Measurements from ENCODE around the gene MEGF8. TPM values are rescaled to one million over a fixed set of nuclear protein-coding genes. Genes with fewer than 3 reads are reported as not detected.

The MEGF8 gene
- polyA plus RNA-seq, 1 donor from 2014 or later, result 21.5 TPM

- H3K4me2 ChIP-seq (ENCODE audit: low read length), result no peak overlapping the region
- H3F3A ChIP-seq (ENCODE audit: insufficient read depth, low read length, poor library complexity, severe bottlenecking), result no peaks in the 10 kb centered on the region
- H3K9ac ChIP-seq (ENCODE audit: low read length), result no peak overlapping the region
- TF ChIP-seq MXI1 (conservative IDR thresholded peaks at IDR 0.05; ENCODE audit: poor library complexity, severe bottlenecking), result no peak
- TF ChIP-seq REST (IDR thresholded peaks at IDR 0.05; ENCODE audit: borderline replicate concordance), result no peak
- TF ChIP-seq TAF1 (IDR thresholded peaks at IDR 0.05; ENCODE audit: low read depth), result no peak
- no peak for TF ChIP-seq EP300 (conservative IDR thresholded peaks at IDR 0.05; ENCODE audit: poor library complexity, severe bottlenecking)
- H4K20me1 ChIP-seq (ENCODE audit: insufficient read depth), result peaks cover 14% of the 10 kb centered on the region
- no peaks in the 10 kb centered on the region for H3K9me2 ChIP-seq (ENCODE audit: insufficient read depth, low read length)
- H3K36me3 ChIP-seq (ENCODE audit: insufficient read depth, low read length), result peaks cover 6% of the 10 kb centered on the region
- H2AFZ ChIP-seq (ENCODE audit: low read depth, low read length), result no peak overlapping the region
- peaks cover under 1% of the 10 kb centered on the region for H3K79me2 ChIP-seq (replicated peaks; ENCODE audit: insufficient read depth, low read length)
- H3K9me3 ChIP-seq (ENCODE audit: low read length), result no peaks in the 10 kb centered on the region
- H3K27ac ChIP-seq (ENCODE audit: low read length), result no peak overlapping the region
- no peaks in the 10 kb centered on the region for H3K27me3 ChIP-seq (ENCODE audit: insufficient read depth, low read depth, low read length)
- no peak overlapping the region for H3K4me3 ChIP-seq (ENCODE audit: low read length)
These were observed 30.8 kb upstream of the MEGF8 start for GRCh38 chr19:42294471-42295137.

GRCh38 chr19:42295342-42295741 lies 30.1 kb upstream of the MEGF8 start:
- Histone ChIP-seq H3K4me3 (ENCODE audit: low read length) (no peak overlapping the region), H4K20me1 (ENCODE audit: insufficient read depth) (peaks cover 14% of the 10 kb centered on the region), H2AFZ (ENCODE audit: low read depth, low read length) (no peak overlapping the region), H3K27me3 (ENCODE audit: insufficient read depth, low read depth, low read length) (no peaks in the 10 kb centered on the region), H3K9me3 (ENCODE audit: low read length) (no peaks in the 10 kb centered on the region), H3K79me2 (replicated peaks; ENCODE audit: insufficient read depth, low read length) (peaks cover 8% of the 10 kb centered on the region), H3K27ac (ENCODE audit: low read length) (peak overlapping the region; percentile 29), H3K9ac (ENCODE audit: low read length) (no peak overlapping the region), H3K4me2 (ENCODE audit: low read length) (no peak overlapping the region), H3K9me2 (ENCODE audit: insufficient read depth, low read length) (no peaks in the 10 kb centered on the region), H3F3A (ENCODE audit: insufficient read depth, low read length, poor library complexity, severe bottlenecking) (no peaks in the 10 kb centered on the region), H3K36me3 (ENCODE audit: insufficient read depth, low read length) (peaks cover 6% of the 10 kb centered on the region)
- TF ChIP-seq MXI1 (conservative IDR thresholded peaks at IDR 0.05; ENCODE audit: poor library complexity, severe bottlenecking) (no peak), RAD21 (conservative IDR thresholded peaks at IDR 0.05) (no peak), EP300 (conservative IDR thresholded peaks at IDR 0.05; ENCODE audit: poor library complexity, severe bottlenecking) (no peak), TAF1 (IDR thresholded peaks at IDR 0.05; ENCODE audit: low read depth) (no peak), POLR2AphosphoS5 (IDR thresholded peaks at IDR 0.05) (no peak)

GRCh38 chr19:42295831-42296525 lies 29.5 kb upstream of the MEGF8 start:
- no peak overlapping the region for H3K4me3 ChIP-seq (ENCODE audit: low read length)
- H2AFZ ChIP-seq (ENCODE audit: low read depth, low read length), result no peak overlapping the region
- peaks cover 14% of the 10 kb centered on the region for H3K79me2 ChIP-seq (replicated peaks; ENCODE audit: insufficient read depth, low read length)
- H3K4me2 ChIP-seq (ENCODE audit: low read length), result no peak overlapping the region
- peaks cover 6% of the 10 kb centered on the region for H3K36me3 ChIP-seq (ENCODE audit: insufficient read depth, low read length)
- no peaks in the 10 kb centered on the region for H3F3A ChIP-seq (ENCODE audit: insufficient read depth, low read length, poor library complexity, severe bottlenecking)
- H3K27ac ChIP-seq (ENCODE audit: low read length), result peak overlapping the region; percentile 29
- no peaks in the 10 kb centered on the region for H3K9me3 ChIP-seq (ENCODE audit: low read length)
- no peaks in the 10 kb centered on the region for H3K27me3 ChIP-seq (ENCODE audit: insufficient read depth, low read depth, low read length)
- H4K20me1 ChIP-seq (ENCODE audit: insufficient read depth), result peaks cover 14% of the 10 kb centered on the region
- H3K9me2 ChIP-seq (ENCODE audit: insufficient read depth, low read length), result no peaks in the 10 kb centered on the region
- TF ChIP-seq RAD21 (conservative IDR thresholded peaks at IDR 0.05) (peak; percentile 63), SMC3 (conservative IDR thresholded peaks at IDR 0.05; ENCODE audit: poor library complexity) (peak; percentile 69), TAF1 (IDR thresholded peaks at IDR 0.05; ENCODE audit: low read depth) (no peak), EP300 (conservative IDR thresholded peaks at IDR 0.05; ENCODE audit: poor library complexity, severe bottlenecking) (no peak), POLR2AphosphoS5 (IDR thresholded peaks at IDR 0.05) (peak; percentile 27), MXI1 (conservative IDR thresholded peaks at IDR 0.05; ENCODE audit: poor library complexity, severe bottlenecking) (no peak), EZH2 (IDR thresholded peaks at IDR 0.05; ENCODE audit: borderline replicate concordance, insufficient read depth, low read length, poor library complexity, severe bottlenecking) (no peak), REST (IDR thresholded peaks at IDR 0.05; ENCODE audit: borderline replicate concordance) (no peak), CTCF (IDR thresholded peaks at IDR 0.05; ENCODE audit: poor library complexity, severe bottlenecking) (peak; percentile 86)
- no peak overlapping the region for H3K9ac ChIP-seq (ENCODE audit: low read length)

All from neural cell (in vitro differentiated cells).